ENCODE results near the gene GLIS2.
"Not testable (repeated sequence)": the region's sequence is repeated elsewhere in the genome, so short reads cannot be mapped to it uniquely, and the experiment has no call there.

- not testable (repeated sequence) for TF ChIP-seq CTCF (conservative IDR thresholded peaks at IDR 0.05; ENCODE audit: low read depth, low read length); EZH2phosphoT487 (IDR thresholded peaks at IDR 0.05; ENCODE audit: borderline replicate concordance, low read length); EZH2 (IDR thresholded peaks at IDR 0.05; ENCODE audit: low read length, unreplicated experiment)
Observed at GRCh38 chr16:4333714-4334113, 17.8 kb downstream of the GLIS2 start.
